K562 (cell line): ENCODE data around the gene PDCD7. TPM values are rescaled to one million over a fixed set of nuclear protein-coding genes. Genes with fewer than 3 reads are reported as not detected.
A peak's percentile ranks its signal among the peaks of the same experiment; 100 is the strongest.

Source experiments
- ATAC-seq: fragments of 200-7000 bp; cut with Tn5 transposase; 3 replicates; pipeline ENCODE4 v1.9.1; 2020; ENCODE audit warnings: moderate library complexity
- BruUV-seq: library from RNA; stranded (reverse); fragments of 400-500 nt; replicated peaks from 2 replicates; lab custom pipeline; 2021; lab: Mats Ljungman, UMichigan
- CTCF ChIA-PET: fragments of 300-600 bp; formaldehyde crosslinking; extraction: SDS; loops from one replicate; lab custom pipeline; 2021; ENCODE audit warnings: low intra/inter-chr PET ratio; lab: Yijun Ruan, JAX
- POLR2A ChIA-PET: fragments of 300-600, 350-650 bp; sonication (Branson Sonifier 250); formaldehyde crosslinking; extraction: SDS; loops from one replicate; lab custom pipeline; 2021; ENCODE audit warnings: antibody characterized with exemption, inconsistent platforms; lab: Yijun Ruan, JAX
- DNase-seq, 4 experiments: peaks; one replicate each; pipeline versions ENCODE4 v3.0.0 to v3.0.0-alpha.2; 2011 to 2018; ENCODE audit warnings: low spot score in 3 of 4, mixed read lengths in 3 of 4; ENCODE audit errors: extremely low read depth in 1 of 4
- FAIRE-seq: peaks from 2 replicates; lab custom pipeline; 2011; peaks lifted over from hg19 to GRCh38; lab: Jason Lieb, UNC
- H2AFZ ChIP-seq: 2 replicates; pipeline ENCODE4 v1.6.0; 2011; ENCODE audit warnings: low read depth, low read length, control low read depth, inconsistent platforms
- H3K27ac ChIP-seq: fragments of 200-600 bp; 3 replicates; pipeline ENCODE4 v1.8.0; 2011; ENCODE audit warnings: low read depth, mild to moderate bottlenecking, control low read depth, inconsistent platforms, low read length, moderate library complexity, mixed read lengths; ENCODE audit errors: extremely low read depth
- H3K27me3 ChIP-seq, 2 experiments: fragments of 300-600 bp in 1 of 2; 2 replicates in 1 of 2; 3 replicates in 1 of 2; pipeline versions ENCODE4 v1.6.0 to v1.8.0; 2011; ENCODE audit warnings: inconsistent platforms in 2 of 2, low read length in 2 of 2, mild to moderate bottlenecking in 1 of 2, mixed read lengths in 1 of 2, moderate library complexity in 1 of 2; ENCODE audit not compliant: control insufficient read depth in 2 of 2, insufficient read depth in 2 of 2
- H3K36me3 ChIP-seq: fragments of 300-600 bp; 3 replicates; pipeline ENCODE4 v1.8.0; 2011; ENCODE audit warnings: mild to moderate bottlenecking, low read length, inconsistent platforms; ENCODE audit not compliant: control insufficient read depth, insufficient read depth
- H3K4me1 ChIP-seq, 2 experiments: fragments of 200-600 bp in 1 of 2; replicated peaks in 1 of 2; 2 replicates in 1 of 2; 3 replicates in 1 of 2; pipeline versions ENCODE4 v1.5.1 to v1.8.0; 2011; ENCODE audit warnings: inconsistent platforms in 2 of 2, low read length in 2 of 2, mild to moderate bottlenecking in 1 of 2, mixed read lengths in 1 of 2, moderate library complexity in 1 of 2; ENCODE audit not compliant: control insufficient read depth in 2 of 2, insufficient read depth in 2 of 2
- H3K4me2 ChIP-seq: 2 replicates; pipeline ENCODE4 v1.6.1; 2011; ENCODE audit warnings: low read length, control low read depth, inconsistent platforms, mixed read lengths; ENCODE audit not compliant: insufficient read depth
- H3K4me3 ChIP-seq: fragments of 200-600 bp; sonication (generic), shearing (Covaris generic); 2 replicates; pipeline ENCODE4 v1.5.1; 2016; ENCODE audit warnings: control low read depth, inconsistent platforms
- H3K79me2 ChIP-seq: fragments of 200-600 bp; 3 replicates; pipeline ENCODE4 v1.8.0; 2011; ENCODE audit warnings: low read length, inconsistent platforms; ENCODE audit not compliant: control insufficient read depth, insufficient read depth
- H3K9ac ChIP-seq, 2 experiments: 2 replicates each; pipeline versions ENCODE4 v1.6.0 to v1.6.1; 2011; ENCODE audit warnings: low read depth in 2 of 2, low read length in 2 of 2, control low read depth in 1 of 2, inconsistent platforms in 1 of 2, mild to moderate bottlenecking in 1 of 2, mixed read lengths in 1 of 2; ENCODE audit not compliant: insufficient read depth in 1 of 2
- H3K9me1 ChIP-seq: one replicate; pipeline ENCODE4 v1.6.0; 2011; ENCODE audit warnings: inconsistent platforms, mild to moderate bottlenecking, low read length, moderate library complexity; ENCODE audit not compliant: control insufficient read depth, insufficient read depth
- H3K9me3 ChIP-seq: replicated peaks from 2 replicates; pipeline ENCODE4 v1.5.1; 2011; ENCODE audit warnings: low read depth, low read length, inconsistent platforms; ENCODE audit not compliant: control insufficient read depth, insufficient read depth
- H4K20me1 ChIP-seq: replicated peaks from 2 replicates; pipeline ENCODE4 v1.6.1; 2011; ENCODE audit warnings: low read length, inconsistent platforms, mixed read lengths; ENCODE audit not compliant: control insufficient read depth, insufficient read depth
- CC2D1A ChIP-seq: fragments of 450-650 bp; IDR thresholded peaks from 2 replicates; pipeline ENCODE4 v1.6.1; 2017; ENCODE audit warnings: mild to moderate bottlenecking
- CHD1 ChIP-seq: fragments of 200-600 bp; sonication (generic); IDR thresholded peaks from one replicate; pipeline ENCODE4 v1.6.1; 2012; ENCODE audit warnings: mild to moderate bottlenecking, moderate library complexity, low read length, inconsistent platforms
- CLOCK ChIP-seq: fragments of 250-450 bp; sonication (Bioruptor Pico); IDR thresholded peaks from 2 replicates; pipeline ENCODE4 v1.4.0; 2020; ENCODE audit warnings: mild to moderate bottlenecking, moderate library complexity, borderline replicate concordance
- KLF10 ChIP-seq: fragments of 250-450 bp; sonication (Bioruptor Pico); IDR thresholded peaks from 2 replicates; pipeline ENCODE4 v1.6.1; 2021; ENCODE audit warnings: matching md5 sums
- PCBP2 ChIP-seq: fragments of 200-400 bp; formaldehyde crosslinking; IDR thresholded peaks from 2 replicates; pipeline ENCODE4 v1.6.1; 2018; ENCODE audit warnings: low read length, low read depth, mild to moderate bottlenecking, moderate library complexity; ENCODE audit not compliant: poor library complexity, severe bottlenecking
- POLR2G ChIP-seq: fragments of 200-400 bp; formaldehyde crosslinking; IDR thresholded peaks from 2 replicates; pipeline ENCODE4 v1.6.1; 2017; ENCODE audit warnings: low read depth, mild to moderate bottlenecking, antibody characterized with exemption, low read length, moderate library complexity
- ZC3H4 ChIP-seq: sonication (generic); formaldehyde crosslinking; IDR thresholded peaks from 2 replicates; pipeline ENCODE4 v1.9.0; 2021; ENCODE audit warnings: missing genetic modification reagents, borderline replicate concordance
- ZNF277 ChIP-seq: fragments of 250-450 bp; sonication (Bioruptor Pico); IDR thresholded peaks from 2 replicates; pipeline ENCODE4 v1.8.0; 2022; ENCODE audit warnings: inconsistent platforms, mild to moderate bottlenecking, moderate library complexity, borderline replicate concordance
- WGBS: fragments of 100-300 bp; shearing (Covaris generic); methylation state at CpG from one replicate; pipeline ENCODE4 v1.1.6; 2016; ENCODE audit warnings: low coverage, mixed read lengths; ENCODE audit not compliant: insufficient coverage; ENCODE audit errors: missing lambda C conversion rate; 5-methylcytosine and 5-hydroxymethylcytosine counted together
- in situ Hi-C: fragments of 300-500 bp; cut with MboI; formaldehyde crosslinking; loops from 4 replicates; pipeline ENCODE4 v1.15.0; 2018; ENCODE audit warnings: inconsistent platforms, mixed read lengths
- intact Hi-C: fragments of 100-400 bp; cut with micrococcal nuclease; formaldehyde crosslinking; loops from 2 replicates; pipeline ENCODE4 v1.14.2; 2022
- polyA plus RNA-seq, 8 experiments: library from polyadenylated mRNA; depleted of rRNA in 4 of 8; stranded (reverse) in 5 of 8; unstranded in 3 of 8; fragments of >200 nt; fragmentation: Nextera tagmentation in 2 of 8; fragmentation: Illumina TruSeq in 1 of 8; extraction: Ambion mirVana in 2 of 8; extraction: Trizol in 1 of 8; gene quantifications; 2 replicates each; pipeline versions ENCODE4 v1.2.1 to v1.2.3, GENCODE V29; 2011 to 2014; ENCODE audit warnings: inconsistent platforms in 1 of 8, missing spikeins in 1 of 8
- total RNA-seq, 7 experiments: library from RNA; depleted of rRNA in 6 of 7; stranded (reverse); fragments of >200 nt in 6 of 7; fragmentation: Illumina TruSeq in 2 of 7; extraction: Trizol in 2 of 7; gene quantifications; 2 replicates each; pipeline versions ENCODE4 v1.2.1 to v1.2.3, GENCODE V29; 2011 to 2021; ENCODE audit warnings: low replicate concordance in 1 of 7

PDCD7 gene
- total and polyA plus RNA-seq, 9 of the 15 experiments (the other 6 are each of a cell fraction or from before 2014, with no cell fraction given) = 11.8 to 30.2 (median 18.8) TPM

- H3K36me3 ChIP-seq = peaks cover 11% of the 10 kb centered on the region; the same call in 1 of the 3 replicates
- WGBS = 67% methylated on average over 6 of the region's 6 CpGs
- H3K4me1 ChIP-seq = peaks cover 0 to 4% of the 10 kb centered on the region in 2 experiments; a peak in 1 of 5 replicates
- DNase-seq = no peak
- H3K9ac ChIP-seq = peak overlapping the region in 1 of 2 experiments; percentile 74; a peak in 1 of 4 replicates
- BruUV-seq = no TSS peak
- no peaks in the 10 kb centered on the region for H3K9me3 ChIP-seq
- no peaks in the 10 kb centered on the region for H4K20me1 ChIP-seq
- intact Hi-C loops = no loop called here
- in situ Hi-C loops = no loop called here
- H3K9me1 ChIP-seq = peaks cover 3% of the 10 kb centered on the region
- TF ChIP-seq CC2D1A = no peak
- no peak for TF ChIP-seq CHD1
- TF ChIP-seq POLR2G = no peak
- no peak for TF ChIP-seq CLOCK (CRISPR knock-in tag)
- TF ChIP-seq ZNF277 (CRISPR knock-in tag) = no peak
- no peak for TF ChIP-seq KLF10 (CRISPR knock-in tag)
- TF ChIP-seq PCBP2 = no peak
- TF ChIP-seq ZC3H4 = no peak
- TF ChIP-seq, all 486 proteins: peak for 0
- H3K27me3 ChIP-seq = no peaks in the 10 kb centered on the region
- ChIA-PET POLR2A (interaction anchor here (0.6 kb wide), 1 partner anchor 173 kb away, joined by 3 read pairs; no protein-coding TSS in a partner anchor), CTCF (no interaction called here)
- FAIRE-seq = no peak
- H2AFZ ChIP-seq = no peak overlapping the region
- no peak for ATAC-seq
- no peak overlapping the region for H3K4me3 ChIP-seq
- no peak overlapping the region for H3K27ac ChIP-seq
- no peak overlapping the region for H3K4me2 ChIP-seq
- no peaks in the 10 kb centered on the region for H3K79me2 ChIP-seq
These were observed 27.5 kb downstream of the PDCD7 start for GRCh38 chr15:65106011-65106590.
